ENCODE results near the gene TRIM40. TPM values are rescaled to one million over a fixed set of nuclear protein-coding genes. Genes with fewer than 3 reads are reported as not detected.

TRIM40 gene
- total and polyA plus RNA-seq, 2 of the 13 experiments (the other 11 are each of a cell fraction or from before 2014, with no cell fraction given): 0.58 TPM; not detected in 1

- WGBS (ENCODE audit: low lambda C conversion rate): 65% methylated on average over 3 of the region's 3 CpGs
- Histone ChIP-seq H2AFZ (ENCODE audit: low read length) (no peak overlapping the region), H3K79me2 (ENCODE audit: insufficient read depth, low read length) (no peaks in the 10 kb centered on the region), H3K4me2 (ENCODE audit: low read depth, low read length) (no peak overlapping the region), H3K36me3 (replicated peaks in 1 of 2; ENCODE audit: control insufficient read depth in 1 of 2, insufficient read depth in 2 of 2, low read length in 2 of 2) (no peaks in the 10 kb centered on the region), H3K4me3 (replicated peaks in 1 of 3; ENCODE audit: insufficient read depth in 1 of 3, low read depth in 2 of 3, low read length in 3 of 3) (no peak overlapping the region), H3K27me3 (ENCODE audit: control insufficient read depth in 1 of 2, insufficient read depth in 2 of 2, low read length in 2 of 2) (no peaks in the 10 kb centered on the region; a peak in 1 of 5 replicates), H4K20me1 (ENCODE audit: insufficient read depth, low read length) (no peaks in the 10 kb centered on the region), H3K27ac (ENCODE audit: extremely low read length, insufficient read depth, low read length) (no peak overlapping the region), H3K9me3 (ENCODE audit: low read length) (no peaks in the 10 kb centered on the region), H3K9ac (ENCODE audit: insufficient read depth, low read depth, low read length) (no peak overlapping the region), H3K4me1 (ENCODE audit: insufficient read depth, low read length) (peaks cover 44% of the 10 kb centered on the region)
- TF ChIP-seq ZFX (CRISPR knock-in tag; IDR thresholded peaks at IDR 0.05; ENCODE audit: low read depth): 0 out of 2 replicates have a peak, but pooled peaks have one; percentile 16
- TF ChIP-seq ZNF503 (CRISPR knock-in tag; IDR thresholded peaks at IDR 0.05): no peak
- in situ Hi-C loops (cut with HindIII; ENCODE audit: extremely low pct_ligation_motif_present, low pct_unique_long_range_greater_than_20kb): no loop called here
- ChIA-PET POLR2A (interaction anchor here (1.1 kb wide), 1 partner anchor 13 kb away, joined by 4 read pairs; no protein-coding TSS in a partner anchor), CTCF (ENCODE audit: low intra/inter-chr PET ratio, low total read pairs) (no interaction called here)
- ATAC-seq (peak; percentile 30), FAIRE-seq (no peak), DNase-seq (ENCODE audit: low spot score) (no peak)
- BruUV-seq (replicated peaks): no TSS peak
- intact Hi-C loops (cut with micrococcal nuclease; ENCODE audit: unreplicated experiment): no loop called here
Measured at GRCh38 chr6:30147096-30147495, 11.2 kb downstream of the TRIM40 start.

GRCh38 chr6:30149234-30149633, 13.3 kb downstream of the TRIM40 start:
- H3K79me2 ChIP-seq (ENCODE audit: insufficient read depth, low read length): no peaks in the 10 kb centered on the region
- FAIRE-seq (peak; percentile 47), ATAC-seq (no peak), DNase-seq (ENCODE audit: low spot score) (no peak)
- ChIA-PET POLR2A (interaction anchor here (0.6 kb wide), 1 partner anchor 53 kb away, joined by 3 read pairs; no protein-coding TSS in a partner anchor), CTCF (ENCODE audit: low intra/inter-chr PET ratio, low total read pairs) (interaction anchor here (1.8 kb wide), 1 partner anchor 21 kb away, joined by 6 read pairs; no protein-coding TSS in a partner anchor)
- H4K20me1 ChIP-seq (ENCODE audit: insufficient read depth, low read length): no peaks in the 10 kb centered on the region
- no peak overlapping the region for H3K4me2 ChIP-seq (ENCODE audit: low read depth, low read length)
- H3K4me1 ChIP-seq (ENCODE audit: insufficient read depth, low read length): peaks cover 56% of the 10 kb centered on the region
- no peaks in the 10 kb centered on the region; a peak in 1 of 5 replicates for H3K27me3 ChIP-seq (ENCODE audit: control insufficient read depth in 1 of 2, insufficient read depth in 2 of 2, low read length in 2 of 2)
- H3K36me3 ChIP-seq (replicated peaks in 1 of 2; ENCODE audit: control insufficient read depth in 1 of 2, insufficient read depth in 2 of 2, low read length in 2 of 2): no peaks in the 10 kb centered on the region
- H3K9me3 ChIP-seq (ENCODE audit: low read length): no peaks in the 10 kb centered on the region
- TF ChIP-seq SNAPC2 (CRISPR knock-in tag; IDR thresholded peaks at IDR 0.05) (no peak), CTCF (CRISPR knock-in tag; IDR thresholded peaks at IDR 0.05) (0 out of 2 replicates have a peak, but pooled peaks have one; percentile 12)
- no peak overlapping the region for H3K27ac ChIP-seq (ENCODE audit: extremely low read length, insufficient read depth, low read length)
- H2AFZ ChIP-seq (ENCODE audit: low read length): no peak overlapping the region
- in situ Hi-C loops (cut with HindIII; ENCODE audit: extremely low pct_ligation_motif_present, low pct_unique_long_range_greater_than_20kb) (no loop called here), intact Hi-C loops (cut with micrococcal nuclease; ENCODE audit: unreplicated experiment) (loop anchor here (1.0 kb wide), 1 partner anchor 21 kb away; no protein-coding TSS in a partner anchor)
- no peak overlapping the region for H3K4me3 ChIP-seq (replicated peaks in 1 of 3; ENCODE audit: insufficient read depth in 1 of 3, low read depth in 2 of 3, low read length in 3 of 3)
- BruUV-seq (replicated peaks): no TSS peak
- no peak overlapping the region for H3K9ac ChIP-seq (ENCODE audit: insufficient read depth, low read depth, low read length)
- WGBS (ENCODE audit: low lambda C conversion rate): 21% methylated on average over 3 of the region's 3 CpGs

All from HepG2 (cell line).